ENCODE results near the gene TMEM117.
"Not testable (repeated sequence)": the region's sequence is repeated elsewhere in the genome, so short reads cannot be mapped to it uniquely, and the experiment has no call there.

Gene TMEM117

GRCh38 chr12:44025499-44025898 lies 189.6 kb downstream of the TMEM117 start:
- no peak for DNase-seq (ENCODE audit: low spot score)

- DNase-seq (ENCODE audit: low spot score): no peak
Observed at GRCh38 chr12:44026046-44026445, 190.2 kb downstream of the TMEM117 start.

GRCh38 chr12:44026926-44027325 lies 191.0 kb downstream of the TMEM117 start:
- DNase-seq (ENCODE audit: low spot score): not testable (repeated sequence)

GRCh38 chr12:44029194-44029593 lies 193.3 kb downstream of the TMEM117 start:
- no peak for DNase-seq (ENCODE audit: low spot score)

- DNase-seq (ENCODE audit: low spot score): no peak
Observed at GRCh38 chr12:44031472-44032185, 195.7 kb downstream of the TMEM117 start.

- DNase-seq (ENCODE audit: low spot score): no peak
Observed at GRCh38 chr12:44034906-44035305, 199.0 kb downstream of the TMEM117 start.

- DNase-seq (ENCODE audit: low spot score): no peak
Observed at GRCh38 chr12:44036875-44037443, 201.1 kb downstream of the TMEM117 start.

GRCh38 chr12:44038411-44038810 lies 202.5 kb downstream of the TMEM117 start:
- DNase-seq (ENCODE audit: low spot score): no peak

GRCh38 chr12:44044491-44044890 lies 208.6 kb downstream of the TMEM117 start:
- DNase-seq (ENCODE audit: low spot score): not testable (repeated sequence)

- DNase-seq (ENCODE audit: low spot score): no peak
Observed at GRCh38 chr12:44046732-44047417, 211.0 kb downstream of the TMEM117 start.

GRCh38 chr12:44052554-44052953 lies 216.7 kb downstream of the TMEM117 start:
- DNase-seq (ENCODE audit: low spot score): no peak

GRCh38 chr12:44053549-44054127 lies 217.8 kb downstream of the TMEM117 start:
- DNase-seq (ENCODE audit: low spot score): no peak

- no peak for DNase-seq (ENCODE audit: low spot score)
Observed at GRCh38 chr12:44054281-44054680, 218.4 kb downstream of the TMEM117 start.

GRCh38 chr12:44058366-44058765 lies 222.5 kb downstream of the TMEM117 start:
- no peak for DNase-seq (ENCODE audit: low spot score)

- no peak for DNase-seq (ENCODE audit: low spot score)
Observed at GRCh38 chr12:44059476-44059875, 223.6 kb downstream of the TMEM117 start.

GRCh38 chr12:44063671-44064070 lies 227.8 kb downstream of the TMEM117 start:
- no peak for DNase-seq (ENCODE audit: low spot score)

GRCh38 chr12:44076871-44077270 lies 241.0 kb downstream of the TMEM117 start:
- DNase-seq (ENCODE audit: low spot score): no peak

- DNase-seq (ENCODE audit: low spot score): no peak
Observed at GRCh38 chr12:44077294-44077693, 241.4 kb downstream of the TMEM117 start.

GRCh38 chr12:44078273-44078672 lies 242.4 kb downstream of the TMEM117 start:
- no peak for DNase-seq (ENCODE audit: low spot score)

GRCh38 chr12:44088647-44089046 lies 252.8 kb downstream of the TMEM117 start:
- DNase-seq (ENCODE audit: low spot score): no peak

GRCh38 chr12:44091948-44092606 lies 256.2 kb downstream of the TMEM117 start:
- DNase-seq (ENCODE audit: low spot score): no peak

GRCh38 chr12:44098786-44099185 lies 262.9 kb downstream of the TMEM117 start:
- DNase-seq (ENCODE audit: low spot score): no peak
